ENCODE results near the gene ATP6V1A.

- no peak for TF ChIP-seq POLR2AphosphoS5 (IDR thresholded peaks at IDR 0.05)
- TF ChIP-seq, protein P1, sequence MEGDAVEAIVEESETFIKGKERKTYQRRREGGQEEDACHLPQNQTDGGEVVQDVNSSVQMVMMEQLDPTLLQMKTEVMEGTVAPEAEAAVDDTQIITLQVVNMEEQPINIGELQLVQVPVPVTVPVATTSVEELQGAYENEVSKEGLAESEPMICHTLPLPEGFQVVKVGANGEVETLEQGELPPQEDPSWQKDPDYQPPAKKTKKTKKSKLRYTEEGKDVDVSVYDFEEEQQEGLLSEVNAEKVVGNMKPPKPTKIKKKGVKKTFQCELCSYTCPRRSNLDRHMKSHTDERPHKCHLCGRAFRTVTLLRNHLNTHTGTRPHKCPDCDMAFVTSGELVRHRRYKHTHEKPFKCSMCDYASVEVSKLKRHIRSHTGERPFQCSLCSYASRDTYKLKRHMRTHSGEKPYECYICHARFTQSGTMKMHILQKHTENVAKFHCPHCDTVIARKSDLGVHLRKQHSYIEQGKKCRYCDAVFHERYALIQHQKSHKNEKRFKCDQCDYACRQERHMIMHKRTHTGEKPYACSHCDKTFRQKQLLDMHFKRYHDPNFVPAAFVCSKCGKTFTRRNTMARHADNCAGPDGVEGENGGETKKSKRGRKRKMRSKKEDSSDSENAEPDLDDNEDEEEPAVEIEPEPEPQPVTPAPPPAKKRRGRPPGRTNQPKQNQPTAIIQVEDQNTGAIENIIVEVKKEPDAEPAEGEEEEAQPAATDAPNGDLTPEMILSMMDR (IDR thresholded peaks at IDR 0.05) = no peak
These were observed 22.7 kb downstream of the ATP6V1A start for GRCh38 chr3:113769551-113769950.
